HG02970 (cell line): Measurements from ENCODE around the gene TAF3.

Experiments used
- ATAC-seq: cut with Tn5 transposase; IDR thresholded peaks from one replicate; pipeline ENCODE4 v1.9.1; 2021; ENCODE audit warnings: mild to moderate bottlenecking, moderate library complexity, moderate number of reproducible peaks; ENCODE audit not compliant: unreplicated experiment, low FRiP score

TAF3 gene

DNA sequence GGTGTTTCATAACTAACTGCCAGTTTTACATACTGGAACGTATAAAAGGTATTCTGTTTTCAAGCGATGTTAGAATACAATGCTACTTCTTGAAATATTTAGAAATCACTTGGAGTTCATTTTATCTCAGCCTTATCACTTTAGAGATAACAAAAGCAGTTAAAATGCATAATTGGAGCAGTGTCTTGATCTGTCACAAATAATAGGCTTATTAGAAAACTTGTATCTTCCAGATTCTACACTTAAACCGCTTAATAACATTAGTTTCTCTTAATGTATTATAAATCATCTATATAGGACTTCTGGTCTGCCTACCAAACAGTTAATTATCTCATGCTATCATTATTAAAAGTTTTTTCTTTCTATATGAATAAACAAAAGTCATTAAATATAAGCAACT, 104.4 kb downstream of the TAF3 start:
- no peak for ATAC-seq

DNA sequence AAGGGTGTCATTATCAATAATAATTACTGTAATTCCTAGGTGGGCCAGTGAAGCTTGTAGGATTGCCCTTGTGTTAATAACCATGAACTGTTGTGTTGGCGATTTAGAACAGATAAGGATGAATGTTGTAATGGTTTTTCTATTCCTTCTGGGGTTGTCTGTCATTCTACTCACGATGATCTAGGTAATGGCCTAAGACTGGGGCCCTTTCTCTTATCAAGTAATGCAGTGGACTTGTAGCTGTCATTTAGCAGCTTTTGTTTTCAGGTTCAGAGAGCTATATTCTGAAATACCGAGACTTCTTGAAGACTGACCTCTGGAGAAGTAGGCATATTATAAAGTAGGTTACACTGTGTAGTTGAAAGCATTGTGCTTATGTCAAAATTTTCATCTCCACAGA, 110.2 kb downstream of the TAF3 start:
- ATAC-seq = no peak

DNA sequence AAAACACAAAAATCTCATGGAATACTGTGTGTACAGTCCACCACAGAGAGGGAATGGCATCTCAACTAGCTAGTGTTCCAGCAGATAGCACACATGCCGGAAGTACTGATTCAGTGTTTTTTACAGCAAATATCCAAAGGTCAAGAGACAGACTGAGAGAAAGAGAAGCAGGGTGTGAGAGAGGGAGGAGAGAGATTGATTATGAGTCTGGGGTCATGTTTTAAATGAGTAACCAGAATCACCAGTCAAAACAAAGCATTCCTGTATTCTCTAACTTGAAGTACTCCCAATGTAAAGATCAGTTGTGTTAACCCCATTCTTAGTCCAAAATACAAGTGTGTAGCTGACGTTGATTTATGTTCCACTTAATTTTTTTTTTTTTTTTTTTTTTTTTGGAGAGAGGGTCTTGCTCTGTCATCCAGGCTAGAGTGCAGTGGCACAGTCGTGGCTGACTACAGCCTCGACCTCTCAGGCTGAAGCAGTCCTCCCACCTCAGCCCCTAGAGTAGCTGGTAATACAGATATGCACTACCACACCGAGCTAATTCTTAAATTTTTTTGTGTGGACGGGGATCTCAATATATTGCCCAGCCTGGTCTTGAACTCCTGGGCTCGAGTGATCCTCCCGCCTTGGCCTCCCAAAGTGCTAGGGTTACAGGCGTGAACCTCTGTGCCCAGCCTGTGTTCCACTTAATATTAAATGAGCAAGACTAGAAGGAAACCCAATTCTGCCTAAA, 114.2 kb downstream of the TAF3 start:
- no peak for ATAC-seq

DNA sequence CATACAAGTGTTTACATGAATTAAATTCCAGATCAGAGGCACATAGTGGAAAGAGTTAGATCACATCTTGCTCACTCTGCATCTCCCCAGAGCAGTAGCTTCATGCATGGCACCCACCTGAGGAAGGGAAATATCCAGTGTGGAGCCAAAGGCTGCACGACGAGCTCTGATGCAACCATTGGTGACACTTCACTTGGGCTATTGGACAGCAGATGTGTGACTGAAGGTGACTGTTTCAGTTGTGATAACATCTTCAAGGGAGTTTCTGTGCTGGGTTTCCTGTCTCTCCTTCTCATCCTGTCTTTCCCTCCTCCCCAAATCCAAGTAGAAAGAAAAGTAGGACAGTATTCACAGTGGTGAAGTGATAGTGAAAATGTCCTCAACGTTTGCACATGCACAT, 115.0 kb downstream of the TAF3 start:
- no peak for ATAC-seq

DNA sequence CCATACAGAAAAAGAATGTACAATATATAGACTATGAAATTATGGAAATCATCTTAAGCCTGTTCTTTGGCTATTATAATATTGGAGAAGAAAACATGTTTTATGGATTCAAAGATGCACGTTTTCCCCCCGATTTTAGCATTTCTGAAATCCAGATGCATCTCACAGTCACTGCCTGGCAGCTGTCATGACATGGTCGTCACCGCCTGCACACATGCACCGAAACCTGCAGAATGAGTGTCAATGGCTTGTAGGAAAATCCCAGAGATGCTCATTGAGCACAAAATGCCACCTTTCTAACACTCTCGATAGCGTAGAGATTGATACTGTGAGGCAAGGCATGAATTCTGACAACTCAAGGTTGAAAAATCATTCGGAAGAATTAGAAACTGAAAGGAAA, 115.5 kb downstream of the TAF3 start:
- no peak for ATAC-seq

DNA sequence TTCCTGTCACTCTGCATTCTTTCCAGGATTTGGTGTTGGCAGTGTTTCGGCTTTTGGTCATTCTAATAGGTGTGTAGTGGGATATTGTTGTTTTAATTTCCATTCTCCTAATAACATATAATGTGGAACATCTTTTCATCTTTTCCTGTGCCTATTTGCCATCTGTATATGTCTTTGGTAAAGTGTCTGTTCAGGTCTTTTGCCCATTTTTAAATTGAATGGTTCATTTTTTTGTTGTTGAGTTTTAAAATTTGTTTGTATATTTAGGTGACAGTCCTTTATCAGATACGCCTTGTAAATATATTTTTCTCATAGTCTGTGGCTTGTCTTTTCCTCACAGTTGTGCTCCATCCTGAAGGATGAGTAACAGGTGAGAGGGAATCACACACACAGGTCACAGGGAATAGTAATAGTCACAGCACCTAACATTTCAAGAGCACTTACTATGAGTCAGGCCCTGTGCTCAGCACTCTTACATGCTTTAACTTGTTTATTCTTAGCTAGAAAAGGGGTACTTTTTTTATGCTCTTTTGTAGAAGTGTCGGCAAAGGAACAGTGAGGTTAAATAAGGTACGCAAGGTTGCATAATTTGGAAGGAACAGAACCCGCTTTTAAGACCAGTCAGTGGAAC, 119.1 kb downstream of the TAF3 start:
- ATAC-seq = no peak

DNA sequence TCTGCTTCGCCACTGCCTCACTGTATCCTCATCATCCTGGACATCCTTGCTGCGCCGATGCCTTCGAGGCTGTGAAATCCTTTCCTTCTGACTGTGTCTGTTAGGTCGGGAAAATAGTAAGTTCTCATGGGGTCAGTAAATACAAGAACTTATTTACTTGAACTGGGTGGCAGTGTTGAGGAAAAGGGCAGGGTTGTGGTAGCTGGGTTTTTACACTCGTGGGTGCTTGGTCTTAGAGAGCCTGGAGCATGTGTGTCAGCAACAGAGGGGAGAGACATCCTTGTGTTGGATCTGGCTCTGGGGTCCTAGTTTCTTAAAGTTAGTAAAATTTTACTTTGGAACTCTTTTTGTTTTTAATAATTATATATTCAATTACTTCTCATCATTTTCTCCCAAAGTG, 123.3 kb downstream of the TAF3 start:
- ATAC-seq = no peak

DNA sequence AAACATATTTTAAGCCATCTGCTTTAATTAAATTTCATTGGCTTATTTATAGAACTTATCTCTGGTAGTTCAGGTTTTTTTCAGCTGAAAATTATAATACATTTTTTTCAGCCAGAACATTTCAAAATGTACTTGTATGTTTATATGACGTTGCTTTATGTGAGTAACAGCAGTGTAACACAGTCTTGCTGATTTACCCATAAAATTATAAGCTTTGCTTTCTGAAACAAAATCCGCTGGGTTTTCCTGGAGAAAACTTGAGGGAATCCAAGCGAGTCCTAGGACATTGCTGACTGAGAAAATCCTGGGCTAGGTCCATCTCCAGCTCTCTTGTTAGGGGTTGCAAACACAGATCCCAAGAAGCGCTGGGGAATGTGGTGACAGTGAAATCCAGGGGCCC, 124.0 kb downstream of the TAF3 start:
- ATAC-seq = no peak

DNA sequence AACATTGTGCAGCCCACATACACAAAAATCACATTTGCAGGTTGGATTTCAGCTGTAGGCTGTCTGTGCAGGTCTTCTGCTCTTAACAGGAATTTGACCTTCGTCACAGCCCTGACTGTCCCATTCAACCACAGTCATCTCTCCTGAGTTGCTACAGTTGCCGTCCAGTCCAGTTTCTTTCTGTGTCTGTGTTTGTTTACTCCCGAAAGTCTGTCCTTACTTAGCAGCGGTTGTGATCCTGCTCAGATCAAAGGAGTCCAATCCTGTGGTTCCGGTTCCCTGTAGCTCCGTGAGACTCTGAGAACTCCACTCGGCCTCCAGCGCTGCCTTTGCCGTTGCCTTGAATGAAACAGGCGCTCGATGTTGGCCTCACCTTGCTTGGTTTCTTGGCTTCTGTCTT, 124.6 kb downstream of the TAF3 start:
- no peak for ATAC-seq

DNA sequence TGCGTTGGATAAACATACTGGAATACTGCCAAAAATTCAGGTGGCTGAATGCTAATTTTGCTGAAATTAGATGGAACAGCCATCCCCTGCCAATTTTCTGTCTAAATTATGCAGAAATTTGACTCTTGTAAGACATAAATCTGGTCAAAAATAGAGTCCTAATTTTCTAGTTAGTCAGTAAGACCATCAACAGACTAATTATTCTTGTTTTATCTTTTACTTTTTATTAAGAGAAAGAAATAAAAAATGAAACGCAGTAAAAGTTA, 125.8 kb downstream of the TAF3 start:
- ATAC-seq = no peak

DNA sequence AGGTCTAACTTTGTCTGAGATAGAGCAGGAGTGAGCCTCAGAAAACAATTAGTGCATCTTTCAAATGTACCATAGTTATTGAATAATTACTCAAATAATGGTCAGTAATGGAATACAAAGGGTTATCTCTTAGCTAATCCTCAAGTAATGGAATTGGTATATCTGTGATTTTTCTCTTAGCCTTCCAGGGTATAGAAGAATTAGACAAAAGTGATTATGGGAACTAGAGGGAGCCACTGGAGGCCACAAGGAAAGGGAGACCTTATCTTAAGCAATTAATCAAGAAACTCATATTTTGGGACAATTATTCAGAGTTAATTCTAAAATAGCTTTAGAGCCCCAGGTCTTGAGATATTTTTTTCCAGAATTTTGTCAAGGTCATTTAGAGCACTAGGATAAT, 126.2 kb downstream of the TAF3 start:
- ATAC-seq = no peak

DNA sequence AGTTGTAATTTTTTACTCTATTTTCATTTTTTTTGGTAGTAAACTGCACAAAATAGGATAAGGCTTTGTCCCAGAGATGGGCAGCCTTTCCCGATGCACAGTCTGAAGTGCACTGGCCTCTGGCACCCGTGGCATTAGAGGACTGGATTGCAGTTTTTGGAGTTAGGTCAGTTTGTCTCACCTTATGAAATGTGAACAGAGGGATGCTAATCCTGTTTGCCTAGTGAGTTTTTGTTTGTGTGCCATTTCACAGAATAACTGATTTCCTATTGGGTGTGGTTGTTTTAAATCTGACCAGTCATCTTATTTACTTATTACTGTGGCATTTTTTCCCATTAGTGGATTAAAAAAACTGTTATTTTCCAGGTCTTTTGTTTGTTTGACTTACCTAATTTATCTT, 126.7 kb downstream of the TAF3 start:
- no peak for ATAC-seq

DNA sequence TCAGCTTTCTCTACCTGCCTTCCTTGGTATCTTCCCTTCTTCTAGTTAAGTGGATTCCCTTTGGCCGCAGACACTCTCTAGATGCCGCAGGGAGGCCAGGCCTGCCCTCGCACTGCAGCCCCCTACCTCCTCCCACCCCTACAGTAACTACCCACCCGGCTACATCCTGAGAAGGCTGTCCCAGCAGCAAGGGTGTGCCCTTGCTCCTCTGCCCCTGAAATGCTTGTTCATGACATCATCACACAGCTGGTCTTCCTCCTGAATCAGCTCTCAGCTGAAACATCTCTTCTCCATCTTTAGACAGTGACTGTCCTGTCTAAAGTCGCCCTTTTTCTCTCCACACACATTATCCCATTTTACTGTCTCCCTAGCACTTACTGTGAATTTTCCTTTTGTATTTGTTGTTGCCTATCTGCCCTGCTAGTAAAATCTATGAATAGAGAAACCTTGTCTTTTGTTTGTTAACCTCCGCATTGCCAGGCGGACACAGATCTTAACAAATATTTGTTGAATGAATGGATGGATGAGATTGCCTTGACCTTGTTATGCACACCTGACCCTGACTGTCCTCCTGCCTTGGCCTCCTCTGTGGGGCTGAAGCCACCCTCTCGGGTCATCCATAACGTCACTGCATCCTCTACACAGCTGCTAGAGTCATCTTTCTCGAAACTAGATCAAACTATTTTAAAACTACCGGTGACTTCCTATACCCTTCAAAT, 127.3 kb downstream of the TAF3 start:
- ATAC-seq = no peak

DNA sequence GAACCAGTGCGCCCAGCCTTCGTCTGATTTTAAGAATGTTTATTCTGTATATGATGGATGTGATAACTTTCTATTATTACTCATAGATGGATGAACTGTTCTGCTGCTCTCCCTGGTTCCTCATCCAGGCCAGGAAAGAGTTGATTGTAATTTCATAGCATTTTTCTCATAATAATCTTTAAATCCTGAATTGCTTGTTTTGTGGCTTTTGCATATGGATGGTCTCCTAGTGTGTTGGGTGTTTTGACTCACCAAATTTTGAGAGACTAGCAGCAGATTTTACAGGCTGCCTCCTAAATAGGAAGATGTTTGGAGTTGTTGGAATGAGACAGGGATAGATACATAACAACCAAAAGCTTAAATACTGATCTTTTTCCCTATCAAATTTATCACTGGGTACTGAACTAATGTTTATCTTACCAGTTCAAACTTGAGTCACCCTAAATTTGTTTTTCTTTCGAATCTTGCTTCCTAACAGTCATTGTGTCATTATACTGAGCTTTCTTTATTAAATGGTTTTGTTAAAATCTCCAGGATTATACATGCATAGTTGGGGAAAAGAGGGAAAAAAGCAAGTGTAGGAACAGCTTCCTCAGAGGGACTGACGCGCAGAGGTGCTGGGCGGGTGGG, 130.2 kb downstream of the TAF3 start:
- no peak for ATAC-seq

DNA sequence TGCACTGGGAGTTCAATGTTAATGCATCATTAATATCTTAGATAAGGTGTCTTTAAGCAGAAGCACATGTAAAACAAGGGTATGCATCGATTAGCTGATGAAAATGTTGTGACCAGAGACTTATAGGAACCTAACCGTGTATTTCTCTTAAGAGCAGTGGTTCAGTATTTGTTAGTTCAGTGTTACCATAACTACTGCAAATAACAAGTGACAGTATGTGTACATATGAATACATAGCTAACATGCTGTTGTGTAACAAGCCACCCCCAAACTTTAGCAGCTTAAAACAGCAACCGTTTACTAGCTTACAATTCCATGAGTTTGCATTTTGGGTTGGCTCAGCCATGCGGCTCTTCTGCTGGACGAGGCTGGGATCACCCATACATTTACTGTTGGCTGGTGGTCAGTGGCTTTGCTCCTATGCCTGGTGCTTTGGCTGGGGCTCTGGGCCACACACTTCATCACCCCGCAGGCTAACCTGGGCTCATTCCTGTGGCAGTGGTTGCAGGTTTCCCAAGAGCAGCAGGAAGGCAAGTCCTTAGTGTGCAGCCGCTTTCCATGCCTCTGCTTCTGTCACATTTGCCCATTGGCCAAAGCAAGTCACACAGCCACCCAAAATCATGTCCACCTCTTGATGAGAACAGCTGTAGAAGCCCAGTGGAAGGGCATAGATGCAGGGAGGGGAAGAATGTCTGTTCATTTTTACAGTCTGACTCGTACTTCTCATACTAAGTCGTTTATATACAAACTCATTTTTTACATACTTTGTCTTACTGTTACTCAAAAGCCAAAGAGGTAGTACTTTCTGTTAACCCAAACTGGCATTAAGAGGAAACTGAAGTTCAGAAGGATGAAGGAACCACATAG, 132.9 kb downstream of the TAF3 start:
- ATAC-seq = no peak

DNA sequence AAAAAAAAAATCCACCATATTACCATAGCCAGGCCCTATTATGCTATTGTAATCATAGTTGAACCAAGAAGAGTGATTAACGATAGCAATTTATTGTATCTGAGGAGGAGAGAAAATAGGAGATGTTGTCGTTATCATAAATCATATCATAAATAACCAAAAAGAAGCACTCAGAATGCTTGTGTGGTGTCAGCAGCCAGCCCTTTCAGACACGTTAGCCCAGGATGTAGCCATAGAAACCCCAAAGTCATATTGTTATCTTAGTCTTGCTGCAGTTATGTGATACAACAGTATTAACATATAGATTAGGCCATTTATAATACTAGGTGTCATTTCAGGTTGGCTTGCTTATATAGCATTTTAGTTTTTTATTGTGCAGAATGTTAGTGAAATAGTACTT, 134.0 kb downstream of the TAF3 start:
- no peak for ATAC-seq

DNA sequence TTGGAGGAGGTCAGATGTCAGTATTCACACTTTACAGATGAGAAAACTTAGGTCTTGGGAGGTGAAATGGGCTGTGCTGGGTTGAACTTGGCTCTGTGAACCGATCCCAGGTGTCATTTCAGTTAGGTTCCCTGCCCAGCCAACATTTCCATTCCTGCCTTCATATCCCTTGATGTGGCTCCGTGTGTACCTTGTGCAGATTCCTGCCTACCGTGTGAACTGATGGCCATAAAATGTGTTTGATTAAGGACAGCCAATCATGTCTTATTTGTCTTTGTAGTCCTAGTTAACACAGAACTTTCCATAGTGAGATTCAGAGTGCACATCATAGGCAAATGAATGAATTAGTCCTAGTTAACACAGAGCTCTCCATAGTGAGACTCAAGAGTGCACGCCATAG, 135.1 kb downstream of the TAF3 start:
- no peak for ATAC-seq

DNA sequence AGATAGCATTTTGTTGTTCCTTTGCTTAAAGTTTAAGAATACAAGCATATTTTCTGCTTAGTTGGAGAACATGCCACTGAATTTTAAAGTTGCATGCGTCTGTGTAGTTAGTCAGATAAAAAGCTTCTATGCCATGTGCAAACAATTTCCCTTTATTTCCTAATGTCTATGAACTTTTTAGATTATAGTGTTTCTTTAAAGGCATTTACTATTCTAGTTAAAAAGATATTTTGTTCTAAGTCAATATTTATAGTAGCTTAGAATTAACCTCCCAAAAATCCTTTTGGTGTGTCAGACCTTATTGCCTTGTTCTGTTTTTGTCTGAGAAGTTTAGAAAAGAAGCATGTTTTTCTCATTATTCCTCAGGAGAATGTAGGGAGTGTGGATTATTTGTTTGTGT, 137.1 kb downstream of the TAF3 start:
- no peak for ATAC-seq

DNA sequence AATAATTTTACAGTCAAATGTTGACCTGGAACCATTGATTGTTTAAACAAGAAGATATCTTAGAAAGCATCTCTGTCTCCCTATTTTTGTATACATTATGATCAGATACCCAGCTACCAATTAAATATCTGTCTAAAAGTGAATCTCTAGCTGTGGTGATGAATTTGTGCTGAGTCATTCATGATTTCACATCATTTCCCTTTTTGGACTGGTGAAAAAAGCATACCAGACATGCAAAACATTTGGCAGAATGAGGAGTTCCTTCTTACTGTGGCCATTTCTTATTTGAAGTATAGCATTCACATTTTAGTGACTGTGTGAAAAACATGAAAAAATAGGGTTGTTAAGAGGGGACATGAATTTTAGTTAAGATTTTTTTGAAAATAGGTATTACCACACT, 138.2 kb downstream of the TAF3 start:
- no peak for ATAC-seq

DNA sequence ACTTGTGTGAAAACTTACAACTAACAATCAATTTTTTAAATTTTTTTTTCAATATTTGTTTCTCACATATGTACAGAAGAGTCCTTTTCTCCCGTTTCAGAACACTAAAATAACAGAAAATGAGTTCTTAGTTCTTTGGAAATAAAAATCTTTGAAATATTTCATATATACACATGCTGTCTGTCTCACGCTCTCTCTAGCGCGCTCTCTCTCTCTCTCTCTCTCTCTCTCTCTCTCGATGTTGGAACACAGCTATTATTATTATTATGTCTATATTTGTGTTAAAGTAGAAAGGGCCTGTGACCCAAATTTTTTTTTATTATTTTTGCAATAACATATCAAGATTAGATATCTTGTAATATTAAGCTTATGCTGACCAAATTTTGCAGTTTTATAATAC, 139.3 kb downstream of the TAF3 start:
- ATAC-seq = no peak

DNA sequence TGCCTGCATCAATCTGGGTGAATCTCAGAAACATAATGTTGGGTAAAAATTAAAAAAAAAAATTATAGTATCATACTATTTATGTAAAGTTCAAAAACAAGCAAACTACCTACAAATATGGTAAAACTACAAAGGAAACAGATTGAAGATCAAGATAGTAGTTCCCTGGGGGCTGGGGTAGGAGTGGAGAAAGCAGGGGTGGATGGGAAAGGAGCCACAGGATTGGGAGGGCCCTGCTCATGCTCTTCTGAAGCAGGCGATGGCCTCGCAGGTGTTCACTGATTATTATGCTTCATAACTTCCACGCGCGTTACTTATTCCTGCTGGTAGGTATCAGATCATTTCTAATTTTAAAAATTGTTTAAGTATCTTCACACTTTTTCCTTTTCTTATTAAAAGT, 140.1 kb downstream of the TAF3 start:
- no peak for ATAC-seq
